Endothelial cell of umbilical vein (primary cell): ENCODE results near the gene ICAM5. TPM values are rescaled to one million over a fixed set of nuclear protein-coding genes. Genes with fewer than 3 reads are reported as not detected.

ENCODE experiments used
- BruUV-seq: library from RNA; stranded (reverse); fragments of 400-500 nt; replicated peaks from 2 replicates; lab custom pipeline; 2021; lab: Mats Ljungman, UMichigan
- CTCF ChIA-PET: fragments of 300-600, 350-600 bp; sonication (Branson Sonifier 250); formaldehyde crosslinking; loops from one replicate; lab custom pipeline; 2021; ENCODE audit warnings: antibody characterized with exemption, inconsistent platforms; lab: Charles Lee
- POLR2A ChIA-PET: fragments of 300-600, 350-600 bp; sonication (Branson Sonifier 250); formaldehyde crosslinking; loops from one replicate; lab custom pipeline; 2021; ENCODE audit warnings: antibody characterized with exemption, inconsistent platforms; lab: Charles Lee
- DNase-seq: peaks from one replicate; pipeline ENCODE4 v3.0.0-alpha.2; 2011; ENCODE audit warnings: low read depth, low spot score
- FAIRE-seq: peaks from 2 replicates; lab custom pipeline; 2011; peaks lifted over from hg19 to GRCh38; lab: Jason Lieb, UNC
- H2AFZ ChIP-seq: 2 replicates; pipeline ENCODE4 v1.6.0; 2012; ENCODE audit warnings: low read depth, low read length, control low read depth, inconsistent platforms
- H3K27ac ChIP-seq: 2 replicates; pipeline ENCODE4 v1.5.1; 2011; ENCODE audit warnings: low read depth, mild to moderate bottlenecking, control low read depth, low read length, moderate library complexity; ENCODE audit not compliant: insufficient read depth
- H3K27me3 ChIP-seq, 2 experiments: 2 replicates each; pipeline versions ENCODE4 v1.6.0 to v1.6.1; 2011; ENCODE audit warnings: low read length in 2 of 2, mixed read lengths in 1 of 2; ENCODE audit not compliant: control insufficient read depth in 2 of 2, insufficient read depth in 2 of 2
- H3K36me3 ChIP-seq, 2 experiments: 2 replicates in 1 of 2; 3 replicates in 1 of 2; pipeline ENCODE4 v1.5.1; 2011; ENCODE audit warnings: low read length in 2 of 2, mild to moderate bottlenecking in 1 of 2, moderate library complexity in 1 of 2; ENCODE audit not compliant: control insufficient read depth in 2 of 2, insufficient read depth in 2 of 2; ENCODE audit errors: extremely low read depth in 1 of 2
- H3K4me1 ChIP-seq: 3 replicates; pipeline ENCODE4 v1.5.1; 2011; ENCODE audit warnings: mild to moderate bottlenecking, low read length; ENCODE audit not compliant: control insufficient read depth, insufficient read depth; ENCODE audit errors: extremely low read depth
- H3K4me2 ChIP-seq: 2 replicates; pipeline ENCODE4 v1.6.1; 2011; ENCODE audit warnings: low read length, control low read depth, mixed read lengths; ENCODE audit not compliant: insufficient read depth
- H3K4me3 ChIP-seq, 3 experiments: fragments of 200-600 bp in 1 of 3; sonication (generic), shearing (Covaris generic) in 1 of 3; replicated peaks in 1 of 3; 2 replicates each; pipeline ENCODE4 v1.5.1; 2011 to 2016; ENCODE audit warnings: control low read depth in 3 of 3, low read length in 3 of 3, mild to moderate bottlenecking in 2 of 3, inconsistent platforms in 1 of 3, low read depth in 1 of 3, moderate library complexity in 1 of 3; ENCODE audit not compliant: insufficient read depth in 1 of 3
- H3K79me2 ChIP-seq: 2 replicates; pipeline ENCODE4 v1.6.0; 2012; ENCODE audit warnings: low read length, inconsistent platforms; ENCODE audit not compliant: control insufficient read depth, insufficient read depth
- H3K9ac ChIP-seq: replicated peaks from 2 replicates; pipeline ENCODE3; 2011; ENCODE audit warnings: low read length, control low read depth; ENCODE audit not compliant: insufficient read depth; ENCODE audit errors: extremely low read depth
- H3K9me1 ChIP-seq: replicated peaks from 3 replicates; pipeline ENCODE4 v1.6.0; 2011; ENCODE audit warnings: mild to moderate bottlenecking, low read length; ENCODE audit not compliant: control insufficient read depth, insufficient read depth; ENCODE audit errors: extremely low read depth
- H3K9me3 ChIP-seq: replicated peaks from 2 replicates; pipeline ENCODE4 v1.5.1; 2012; ENCODE audit warnings: low read length, inconsistent platforms; ENCODE audit not compliant: control insufficient read depth, insufficient read depth
- H4K20me1 ChIP-seq: replicated peaks from 2 replicates; pipeline ENCODE3; 2011; ENCODE audit warnings: mild to moderate bottlenecking, low read length; ENCODE audit not compliant: control insufficient read depth, insufficient read depth; ENCODE audit errors: extremely low read depth
- CTCF ChIP-seq, 2 donors: IDR thresholded peaks; 1 replicate in 1 of 2; 2 replicates in 1 of 2; pipeline ENCODE4 v1.5.1; 2011; ENCODE audit warnings: low read length in 2 of 2, mild to moderate bottlenecking in 2 of 2, moderate library complexity in 2 of 2, control low read depth in 1 of 2, inconsistent platforms in 1 of 2, low read depth in 1 of 2; ENCODE audit not compliant: insufficient read depth in 1 of 2; ENCODE audit errors: extremely low read depth in 1 of 2
- EZH2 ChIP-seq: IDR thresholded peaks from 2 replicates; pipeline ENCODE4 v1.6.1; 2012; ENCODE audit warnings: borderline replicate concordance, low read depth, mild to moderate bottlenecking, moderate library complexity, low read length, inconsistent platforms; ENCODE audit not compliant: severe bottlenecking
- JUN ChIP-seq: IDR thresholded peaks from 2 replicates; pipeline ENCODE4 v1.6.1; 2011; ENCODE audit warnings: borderline replicate concordance, low read depth; ENCODE audit not compliant: insufficient read length, insufficient read depth
- MAX ChIP-seq: IDR thresholded peaks from 2 replicates; pipeline ENCODE4 v1.6.1; 2011; ENCODE audit not compliant: insufficient read depth, insufficient read length
- POLR2A ChIP-seq: IDR thresholded peaks from 2 replicates; pipeline ENCODE4 v1.6.1; 2012; ENCODE audit warnings: low read depth, mild to moderate bottlenecking, control low read depth, low read length
- POLR2AphosphoS5 ChIP-seq: IDR thresholded peaks from 2 replicates; pipeline ENCODE4 v1.6.1; 2012; ENCODE audit warnings: low read depth, mild to moderate bottlenecking, control low read depth, low read length, moderate library complexity; ENCODE audit not compliant: insufficient read depth
- dilution Hi-C: fragments of 300-500 bp; cut with MboI; formaldehyde crosslinking; loops from one replicate; pipeline ENCODE4 v1.15.0; 2019; ENCODE audit warnings: low sequenced_read_pairs; ENCODE audit not compliant: extremely low pct_ligation_motif_present
- intact Hi-C: fragments of 100-400 bp; cut with micrococcal nuclease; formaldehyde crosslinking; loops from one replicate; pipeline ENCODE4 v1.10.0; 2022
- polyA plus RNA-seq, 4 experiments: library from polyadenylated mRNA; depleted of rRNA in 3 of 4; stranded (reverse) in 3 of 4; unstranded in 1 of 4; fragments of >200 nt; gene quantifications; 2 replicates each; pipeline versions ENCODE4 v1.2.1 to v1.2.3, GENCODE V29; 2011 to 2012; ENCODE audit warnings: missing spikeins in 1 of 4
- small RNA-seq: library from RNA; depleted of rRNA; stranded (forward); fragments of <200 nt; gene quantifications from one replicate; pipeline ENCODE3, GENCODE V24; 2012; ENCODE audit warnings: low replicate concordance, low read depth; ENCODE audit not compliant: insufficient read depth, insufficient read length
- total RNA-seq: library from RNA; stranded (reverse); gene quantifications from 2 replicates; pipeline ENCODE4 v1.2.3, GENCODE V29; 2021

ICAM5 gene
- total and polyA plus RNA-seq, 2 donors (not counting 3 experiments of a cell fraction or from before 2014, with no cell fraction given) = 0.10 to 0.40 TPM

- ChIA-PET POLR2A (no interaction called here), CTCF (interaction anchor here (1.6 to 2.5 kb wide), 3 partner anchors 10 to 86 kb away, joined by 6 to 9 read pairs (median 8); no protein-coding TSS in a partner anchor)
- no peak overlapping the region for H2AFZ ChIP-seq
- intact Hi-C loops = no loop called here
- TF ChIP-seq POLR2A (no peak), EZH2 (no peak), MAX (no peak), JUN (no peak), POLR2AphosphoS5 (no peak), CTCF (IDR thresholded peaks at IDR 0.05; ENCODE audit: extremely low read depth in 1 of 2, insufficient read depth in 1 of 2, low read depth in 1 of 2, low read length in 2 of 2) (no peak)
- H4K20me1 ChIP-seq = no peaks in the 10 kb centered on the region
- no peaks in the 10 kb centered on the region for H3K9me1 ChIP-seq
- DNase-seq = no peak
- H3K27ac ChIP-seq = no peak overlapping the region
- no peak for FAIRE-seq
- dilution Hi-C loops = no loop called here
- no TSS peak for BruUV-seq
- H3K79me2 ChIP-seq = no peaks in the 10 kb centered on the region
- H3K4me3 ChIP-seq = no peak overlapping the region
- no peak overlapping the region for H3K4me2 ChIP-seq
- no peaks in the 10 kb centered on the region for H3K9me3 ChIP-seq
- no peak overlapping the region for H3K9ac ChIP-seq
- no peaks in the 10 kb centered on the region for H3K36me3 ChIP-seq
- H3K27me3 ChIP-seq = no peaks in the 10 kb centered on the region
- H3K4me1 ChIP-seq = no peaks in the 10 kb centered on the region
Measured at GRCh38 chr19:10344780-10345179, 55.0 kb downstream of the ICAM5 start.

Small RNAs within 50 kb of the gene (small RNA-seq; reads per million reads assigned to genes)
- gene AC011511.1 = not detected
- not detected for gene AC011511.4

Other genes with a start within 250 kb of the ICAM5 start
- 23.6 and 34.4 TPM in 2 replicates for gene SHFL, start 203.6 kb upstream of the ICAM5 start, total RNA-seq
- 36.9 and 40.0 TPM in 2 replicates for gene SHFL, start 203.6 kb upstream of the ICAM5 start, polyA plus RNA-seq
- gene ANGPTL6, start 187.3 kb upstream of the ICAM5 start, total RNA-seq = not detected in 2 replicates
- gene ANGPTL6, start 187.3 kb upstream of the ICAM5 start, polyA plus RNA-seq = 0.15 and 0.32 TPM in 2 replicates
- gene PPAN, start 183.6 kb upstream of the ICAM5 start, total RNA-seq = 50.4 and 51.6 TPM in 2 replicates
- 27.6 and 30.1 TPM in 2 replicates for gene PPAN, start 183.6 kb upstream of the ICAM5 start, polyA plus RNA-seq
- gene P2RY11, start 178.3 kb upstream of the ICAM5 start, total RNA-seq = 10.7 and 14.6 TPM in 2 replicates
- 3.6 and 5.4 TPM in 2 replicates for gene P2RY11, start 178.3 kb upstream of the ICAM5 start, polyA plus RNA-seq
- 213 and 217 TPM in 2 replicates for gene EIF3G, start 170.1 kb upstream of the ICAM5 start, total RNA-seq
- 253 and 294 TPM in 2 replicates for gene EIF3G, start 170.1 kb upstream of the ICAM5 start, polyA plus RNA-seq
- gene DNMT1, start 95.0 kb upstream of the ICAM5 start, total RNA-seq = 154 and 165 TPM in 2 replicates
- 48.9 and 53.4 TPM in 2 replicates for gene DNMT1, start 95.0 kb upstream of the ICAM5 start, polyA plus RNA-seq
- gene S1PR2, start 58.6 kb upstream of the ICAM5 start, total RNA-seq = 1.0 and 1.3 TPM in 2 replicates
- gene S1PR2, start 58.6 kb upstream of the ICAM5 start, polyA plus RNA-seq = 0.70 and 1.3 TPM in 2 replicates
- 69.4 and 70.4 TPM in 2 replicates for gene MRPL4, start 37.7 kb upstream of the ICAM5 start, total RNA-seq
- 118 and 144 TPM in 2 replicates for gene MRPL4, start 37.7 kb upstream of the ICAM5 start, polyA plus RNA-seq
- gene ICAM1, start 18.8 kb upstream of the ICAM5 start, total RNA-seq = 7.1 and 20.5 TPM in 2 replicates
- 30.4 and 38.0 TPM in 2 replicates for gene ICAM1, start 18.8 kb upstream of the ICAM5 start, polyA plus RNA-seq
- gene ICAM4, start 3.0 kb upstream of the ICAM5 start, total RNA-seq = 0.49 TPM in 1 of 2 replicates, not detected in the other
- 0.41 and 0.44 TPM in 2 replicates for gene ICAM4, start 3.0 kb upstream of the ICAM5 start, polyA plus RNA-seq
- gene ZGLP1, start 19.9 kb downstream of the ICAM5 start, total RNA-seq = 2.9 and 5.3 TPM in 2 replicates
- gene ZGLP1, start 19.9 kb downstream of the ICAM5 start, polyA plus RNA-seq = 1.6 and 2.3 TPM in 2 replicates
- gene FDX2, start 26.1 kb downstream of the ICAM5 start, total RNA-seq = 20.5 and 22.4 TPM in 2 replicates
- 59.8 and 61.6 TPM in 2 replicates for gene FDX2, start 26.1 kb downstream of the ICAM5 start, polyA plus RNA-seq
- gene RAVER1, start 43.6 kb downstream of the ICAM5 start, total RNA-seq = 47.6 and 55.1 TPM in 2 replicates
- 5.1 and 5.2 TPM in 2 replicates for gene RAVER1, start 43.6 kb downstream of the ICAM5 start, polyA plus RNA-seq
- 11.4 and 11.6 TPM in 2 replicates for gene ICAM3, start 49.7 kb downstream of the ICAM5 start, total RNA-seq
- gene ICAM3, start 49.7 kb downstream of the ICAM5 start, polyA plus RNA-seq = 6.7 and 8.7 TPM in 2 replicates
- 138 and 142 TPM in 2 replicates for gene TYK2, start 90.6 kb downstream of the ICAM5 start, total RNA-seq
- 92.9 and 93.7 TPM in 2 replicates for gene TYK2, start 90.6 kb downstream of the ICAM5 start, polyA plus RNA-seq
- gene CDC37, start 113.6 kb downstream of the ICAM5 start, total RNA-seq = 275 and 300 TPM in 2 replicates
- gene CDC37, start 113.6 kb downstream of the ICAM5 start, polyA plus RNA-seq = 366 and 372 TPM in 2 replicates
- 9.9 and 10.0 TPM in 2 replicates for gene PDE4A, start 130.6 kb downstream of the ICAM5 start, total RNA-seq
- gene PDE4A, start 130.6 kb downstream of the ICAM5 start, polyA plus RNA-seq = 3.7 and 3.8 TPM in 2 replicates
- gene KEAP1, start 213.4 kb downstream of the ICAM5 start, total RNA-seq = 78.2 and 81.4 TPM in 2 replicates
- gene KEAP1, start 213.4 kb downstream of the ICAM5 start, polyA plus RNA-seq = 91.1 and 107 TPM in 2 replicates
- gene S1PR5, start 227.5 kb downstream of the ICAM5 start, total RNA-seq = not detected in 2 replicates
- not detected in 2 replicates for gene S1PR5, start 227.5 kb downstream of the ICAM5 start, polyA plus RNA-seq